Tibial artery (tissue), 4 donors: ENCODE data around the gene MAN1B1.

ENCODE experiments used
- DNase-seq, 2 donors: peaks; one replicate each; pipeline ENCODE4 v3.0.0-alpha.2; 2019
- H3K27ac ChIP-seq, 2 donors: fragments of 200-600 bp; sonication (generic) in 1 of 2; 1 replicate in 1 of 2; 2 replicates in 1 of 2; pipeline ENCODE4 v1.5.1; 2018 to 2019; ENCODE audit warnings: mild to moderate bottlenecking in 1 of 2
- H3K27me3 ChIP-seq, 2 donors: fragments of 200-600 bp; sonication (generic) in 1 of 2; one replicate each; pipeline versions ENCODE4 v1.5.1 to v1.6.0; 2016 to 2019
- H3K36me3 ChIP-seq, 3 donors: fragments of 200-600 bp; sonication (generic) in 2 of 3; one replicate each; pipeline ENCODE4 v1.5.1; 2016 to 2019; ENCODE audit warnings: mild to moderate bottlenecking in 2 of 3
- H3K4me1 ChIP-seq, 4 donors: fragments of 200-600 bp; sonication (generic) in 2 of 4; 1 replicate in 3 of 4; 2 replicates in 1 of 4; pipeline ENCODE4 v1.5.1; 2016 to 2019
- H3K4me3 ChIP-seq, 2 donors: fragments of 200-600 bp; sonication (generic) in 1 of 2; 1 replicate in 1 of 2; 2 replicates in 1 of 2; pipeline ENCODE4 v1.5.1; 2018 to 2019; ENCODE audit warnings: mild to moderate bottlenecking in 2 of 2
- H3K9me3 ChIP-seq, 3 donors: fragments of 200-600 bp; sonication (generic) in 1 of 3; one replicate each; pipeline ENCODE4 v1.5.1; 2016 to 2019
- intact Hi-C: fragments of 100-400 bp; cut with DNase I; formaldehyde crosslinking; loops from one replicate; pipeline ENCODE4 v1.15.0; 2023; ENCODE audit warnings: low total_unique reads
- TF ChIP-seq, protein P1 (sequence below), 2 experiments: fragments of 200-600 bp in 1 of 2; fragments of 450-650 bp in 1 of 2; IDR thresholded peaks; one replicate each; pipeline ENCODE4 v1.5.1; 2017 to 2019; ENCODE audit warnings: antibody characterized with exemption in 2 of 2, mild to moderate bottlenecking in 1 of 2, moderate library complexity in 1 of 2

Gene MAN1B1

DNA sequence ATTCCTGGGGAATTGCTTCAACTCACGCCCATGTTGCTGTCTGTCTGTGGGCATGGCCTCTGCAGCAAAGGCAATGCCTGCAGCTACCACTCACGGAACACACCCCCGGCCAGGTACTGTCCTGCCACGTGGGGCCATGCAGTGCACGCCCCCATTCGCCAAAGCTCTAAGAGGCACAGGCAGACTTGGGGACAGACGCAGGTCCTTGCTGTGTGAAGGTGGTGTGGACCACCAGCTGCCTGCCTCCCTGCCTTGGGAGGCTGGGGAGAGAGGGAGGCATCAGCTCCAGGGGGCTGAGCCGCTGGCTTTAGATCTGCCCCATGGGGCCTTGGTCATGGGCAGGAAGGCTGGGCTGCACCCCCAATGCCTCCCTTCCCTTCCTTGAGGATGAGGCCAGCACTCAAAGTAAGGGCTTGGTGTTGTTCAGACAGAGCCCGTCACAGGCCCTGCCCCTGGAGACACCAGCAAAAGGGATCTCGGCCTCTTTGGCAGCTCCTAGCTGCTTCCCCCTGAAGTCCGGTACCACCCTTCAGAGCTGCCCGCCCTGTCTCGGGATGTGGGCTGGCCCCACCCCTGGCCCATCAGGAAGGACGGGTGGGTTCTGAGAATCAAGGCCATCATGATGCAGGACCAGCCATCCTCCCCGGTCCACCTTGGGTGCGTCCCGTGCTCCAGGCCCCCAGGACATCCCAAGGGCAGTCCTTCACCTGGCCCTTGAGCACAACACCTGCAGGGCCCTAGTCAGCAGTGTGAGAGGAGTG, 54.4 kb downstream of the MAN1B1 start:
- DNase-seq, result no peak
- no peaks in the 10 kb centered on the region for H3K36me3 ChIP-seq
- intact Hi-C loops, result no loop called here
- no peak overlapping the region for H3K4me3 ChIP-seq
- peaks cover 0 to 94% of the 10 kb centered on the region in 2 donors for H3K27me3 ChIP-seq
- no peaks in the 10 kb centered on the region for H3K9me3 ChIP-seq
- H3K4me1 ChIP-seq, result peaks cover 0 to 9% (median 5%) of the 10 kb centered on the region in 4 donors
- TF ChIP-seq, protein P1, sequence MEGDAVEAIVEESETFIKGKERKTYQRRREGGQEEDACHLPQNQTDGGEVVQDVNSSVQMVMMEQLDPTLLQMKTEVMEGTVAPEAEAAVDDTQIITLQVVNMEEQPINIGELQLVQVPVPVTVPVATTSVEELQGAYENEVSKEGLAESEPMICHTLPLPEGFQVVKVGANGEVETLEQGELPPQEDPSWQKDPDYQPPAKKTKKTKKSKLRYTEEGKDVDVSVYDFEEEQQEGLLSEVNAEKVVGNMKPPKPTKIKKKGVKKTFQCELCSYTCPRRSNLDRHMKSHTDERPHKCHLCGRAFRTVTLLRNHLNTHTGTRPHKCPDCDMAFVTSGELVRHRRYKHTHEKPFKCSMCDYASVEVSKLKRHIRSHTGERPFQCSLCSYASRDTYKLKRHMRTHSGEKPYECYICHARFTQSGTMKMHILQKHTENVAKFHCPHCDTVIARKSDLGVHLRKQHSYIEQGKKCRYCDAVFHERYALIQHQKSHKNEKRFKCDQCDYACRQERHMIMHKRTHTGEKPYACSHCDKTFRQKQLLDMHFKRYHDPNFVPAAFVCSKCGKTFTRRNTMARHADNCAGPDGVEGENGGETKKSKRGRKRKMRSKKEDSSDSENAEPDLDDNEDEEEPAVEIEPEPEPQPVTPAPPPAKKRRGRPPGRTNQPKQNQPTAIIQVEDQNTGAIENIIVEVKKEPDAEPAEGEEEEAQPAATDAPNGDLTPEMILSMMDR (IDR thresholded peaks at IDR 0.05), result no peak
- H3K27ac ChIP-seq, result no peak overlapping the region

DNA sequence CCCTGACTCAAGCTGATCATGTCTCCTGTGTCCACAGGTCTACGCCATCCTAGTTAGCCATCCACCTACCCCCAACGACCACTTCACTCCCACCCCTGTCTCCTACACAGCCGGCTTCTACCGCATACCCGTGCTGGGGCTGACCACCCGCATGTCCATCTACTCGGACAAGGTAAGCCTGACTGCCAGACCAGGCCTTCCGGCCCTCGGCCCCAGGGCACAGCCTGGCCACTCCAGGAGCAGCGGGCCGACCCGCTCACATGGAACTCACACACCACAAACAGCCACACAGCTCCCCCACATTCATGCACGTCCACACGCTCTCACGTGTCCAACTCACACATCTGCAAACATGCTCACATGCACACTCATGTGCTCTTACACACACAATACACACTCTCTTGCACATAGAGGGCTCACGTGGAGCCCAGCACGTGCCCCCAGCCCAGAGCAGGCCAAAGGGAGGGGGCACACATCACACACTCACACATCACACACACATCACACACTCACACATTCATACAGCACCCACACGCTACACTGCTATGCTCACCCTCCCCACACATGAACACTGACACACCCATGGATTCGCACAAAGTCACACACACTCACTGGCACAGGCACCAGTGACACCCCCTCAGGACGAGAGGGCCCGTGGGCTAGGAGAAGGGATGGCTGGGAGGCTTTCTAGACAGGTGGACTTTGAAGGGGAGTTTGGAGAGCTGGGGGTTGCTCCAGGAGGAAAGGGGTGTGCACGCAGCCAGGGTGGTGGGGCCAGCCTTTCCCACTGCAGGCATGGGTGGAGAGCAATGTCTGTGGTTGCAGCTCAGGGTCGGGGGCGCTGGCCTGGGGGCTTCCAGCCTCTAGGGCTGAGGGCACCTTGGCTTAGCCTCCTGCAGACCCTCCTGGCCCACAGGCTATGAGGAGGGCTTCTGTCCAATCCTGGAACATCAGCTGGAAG, 55.5 kb downstream of the MAN1B1 start:
- Histone ChIP-seq H3K27me3 (peaks cover 0 to 94% of the 10 kb centered on the region in 2 donors), H3K36me3 (no peaks in the 10 kb centered on the region), H3K4me3 (no peak overlapping the region), H3K27ac (no peak overlapping the region), H3K4me1 (peaks cover 0 to 9% (median 5%) of the 10 kb centered on the region in 4 donors), H3K9me3 (no peaks in the 10 kb centered on the region)
- TF ChIP-seq, protein P1 (IDR thresholded peaks at IDR 0.05), result no peak
- intact Hi-C loops, result no loop called here
- DNase-seq, result no peak

DNA sequence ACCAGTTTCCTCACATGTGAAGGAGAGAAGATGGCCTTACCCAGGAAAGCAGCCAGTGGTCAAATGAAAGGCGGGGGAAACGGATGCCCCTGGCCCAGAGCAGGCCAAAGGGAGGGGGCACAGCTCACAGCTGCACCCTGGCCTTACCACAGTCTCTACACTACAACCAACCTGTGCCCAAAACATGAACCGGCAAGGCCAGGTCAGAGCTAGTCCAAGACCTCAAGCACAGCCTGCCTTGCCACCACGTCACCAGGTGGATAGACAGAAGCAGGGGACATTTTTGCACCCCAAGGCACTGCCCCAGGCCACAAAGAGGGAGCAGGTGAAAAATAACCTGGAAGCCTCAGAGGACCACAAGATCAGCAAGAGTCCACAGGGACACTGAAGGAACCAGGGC, 56.7 kb downstream of the MAN1B1 start:
- Histone ChIP-seq H3K27ac (no peak overlapping the region), H3K36me3 (no peaks in the 10 kb centered on the region), H3K27me3 (peaks cover 0 to 94% of the 10 kb centered on the region in 2 donors), H3K4me1 (peaks cover 0 to 9% (median 5%) of the 10 kb centered on the region in 4 donors), H3K4me3 (no peak overlapping the region), H3K9me3 (no peaks in the 10 kb centered on the region)
- intact Hi-C loops, result no loop called here
- TF ChIP-seq, protein P1 (IDR thresholded peaks at IDR 0.05), result no peak
- DNase-seq, result no peak

DNA sequence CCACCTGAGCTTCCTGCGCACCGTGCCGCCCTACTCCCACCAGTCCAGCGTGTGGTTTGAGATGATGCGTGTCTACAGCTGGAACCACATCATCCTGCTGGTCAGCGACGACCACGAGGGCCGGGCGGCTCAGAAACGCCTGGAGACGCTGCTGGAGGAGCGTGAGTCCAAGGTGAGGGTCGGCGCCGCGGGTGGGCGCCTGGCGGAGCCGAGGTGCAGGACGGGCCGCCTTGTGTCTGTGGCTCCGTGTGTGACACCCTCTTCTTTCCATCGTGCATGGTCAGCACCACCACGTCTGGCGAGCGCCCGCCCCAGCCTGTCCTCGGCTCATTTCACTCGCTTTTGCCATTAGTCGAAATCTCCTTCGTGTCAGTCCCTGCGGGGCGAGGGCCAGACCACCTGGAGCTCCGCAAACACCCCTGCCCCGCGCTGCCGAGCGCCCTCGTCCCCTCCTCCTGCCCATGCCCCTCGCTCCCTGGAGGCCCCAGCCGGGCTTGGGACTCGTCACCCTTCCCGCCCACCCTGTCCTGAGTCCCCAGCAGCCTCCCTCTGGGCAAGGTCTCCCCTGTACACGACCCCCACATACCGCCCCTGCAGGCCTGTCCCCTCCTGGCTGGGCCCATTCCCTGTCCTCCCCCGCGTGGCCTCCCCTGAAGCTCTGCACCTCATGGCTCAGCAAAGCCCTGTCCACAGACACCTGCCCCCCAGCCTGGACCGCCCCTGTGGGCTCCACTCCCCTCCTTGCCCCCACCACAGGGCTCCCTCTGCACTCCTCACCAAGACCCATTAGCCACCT, 59.1 kb downstream of the MAN1B1 start:
- Histone ChIP-seq H3K4me3 (no peak overlapping the region), H3K36me3 (no peaks in the 10 kb centered on the region), H3K27ac (no peak overlapping the region), H3K4me1 (no peaks in the 10 kb centered on the region), H3K9me3 (no peaks in the 10 kb centered on the region), H3K27me3 (peaks cover 0 to 83% of the 10 kb centered on the region in 2 donors)
- TF ChIP-seq, protein P1 (IDR thresholded peaks at IDR 0.05), result no peak
- intact Hi-C loops, result no loop called here
- DNase-seq, result no peak

DNA sequence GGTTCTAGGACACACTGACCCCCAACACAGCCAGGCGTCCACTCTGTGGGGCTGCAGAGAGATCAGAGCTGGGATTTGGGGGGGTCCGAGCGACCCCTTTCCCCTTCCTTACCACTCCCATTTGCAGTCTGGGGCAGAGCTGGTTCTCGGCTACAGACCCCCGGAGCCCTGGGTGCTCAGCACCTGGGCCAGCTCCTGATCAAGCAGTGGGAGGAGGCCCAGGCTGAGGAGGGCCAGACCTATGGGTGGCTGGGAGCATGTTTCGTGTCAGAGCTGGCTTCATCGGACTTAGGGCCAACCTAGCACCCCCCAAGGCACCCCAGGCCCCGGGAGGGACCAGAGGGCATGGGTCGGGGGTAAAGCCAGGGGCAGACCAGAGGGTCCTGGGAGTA, 59.7 kb downstream of the MAN1B1 start:
- H3K4me1 ChIP-seq, result no peaks in the 10 kb centered on the region
- no peak overlapping the region for H3K4me3 ChIP-seq
- H3K36me3 ChIP-seq, result no peaks in the 10 kb centered on the region
- TF ChIP-seq, protein P1 (IDR thresholded peaks at IDR 0.05), result no peak
- H3K27me3 ChIP-seq, result peaks cover 0 to 77% of the 10 kb centered on the region in 2 donors
- intact Hi-C loops, result no loop called here
- no peaks in the 10 kb centered on the region for H3K9me3 ChIP-seq
- DNase-seq, result no peak
- H3K27ac ChIP-seq, result no peak overlapping the region
